ENCODE measurements around the gene MEOX1.

- TF ChIP-seq CREB1 (IDR thresholded peaks at IDR 0.05) (no peak), POLR2A (IDR thresholded peaks at IDR 0.05; ENCODE audit: control extremely low read depth in 1 of 2, low read depth in 2 of 2, low read length in 2 of 2) (no peak), USF2 (IDR thresholded peaks at IDR 0.05; ENCODE audit: low read length) (no peak), CTCF (IDR thresholded peaks at IDR 0.05; ENCODE audit: control extremely low read depth in 1 of 3, insufficient read depth in 1 of 3, low read depth in 1 of 3, low read length in 3 of 3) (no peak), POLR2AphosphoS5 (IDR thresholded peaks at IDR 0.05; ENCODE audit: low read depth, low read length) (no peak), FOSL1 (IDR thresholded peaks at IDR 0.05; ENCODE audit: insufficient read depth, low read depth, low read length) (no peak), EZH2 (IDR thresholded peaks at IDR 0.05; ENCODE audit: low read depth, low read length, severe bottlenecking) (no peak), YY1 (IDR thresholded peaks at IDR 0.05; ENCODE audit: low read depth, low read length) (no peak), RXRA (IDR thresholded peaks at IDR 0.05; ENCODE audit: insufficient read depth, low read depth, low read length) (no peak), ASH2L (IDR thresholded peaks at IDR 0.05; ENCODE audit: low read length) (no peak), BRCA1 (IDR thresholded peaks at IDR 0.05; ENCODE audit: low read depth, low read length) (no peak)
Observed at GRCh38 chr17:43620581-43620980, 41.1 kb downstream of the MEOX1 start.
